Uterus (tissue), 2 donors: Measurements from ENCODE around the gene FNBP1L.

Experiments used
- POLR2A ChIP-seq, 2 donors: fragments of 450-650 bp; IDR thresholded peaks; one replicate each; pipeline ENCODE4 v1.6.1; 2016; ENCODE audit warnings: antibody characterized with exemption in 2 of 2, mild to moderate bottlenecking in 1 of 2, moderate library complexity in 1 of 2
- TF ChIP-seq, protein P1 (sequence below), 4 experiments: fragments of 200-600 bp in 2 of 4; fragments of 450-650 bp in 2 of 4; sonication (generic) in 2 of 4; IDR thresholded peaks; one replicate each; pipeline ENCODE4 v1.5.1; 2016 to 2019; ENCODE audit warnings: antibody characterized with exemption in 4 of 4, mild to moderate bottlenecking in 2 of 4, moderate library complexity in 1 of 4

DNA sequence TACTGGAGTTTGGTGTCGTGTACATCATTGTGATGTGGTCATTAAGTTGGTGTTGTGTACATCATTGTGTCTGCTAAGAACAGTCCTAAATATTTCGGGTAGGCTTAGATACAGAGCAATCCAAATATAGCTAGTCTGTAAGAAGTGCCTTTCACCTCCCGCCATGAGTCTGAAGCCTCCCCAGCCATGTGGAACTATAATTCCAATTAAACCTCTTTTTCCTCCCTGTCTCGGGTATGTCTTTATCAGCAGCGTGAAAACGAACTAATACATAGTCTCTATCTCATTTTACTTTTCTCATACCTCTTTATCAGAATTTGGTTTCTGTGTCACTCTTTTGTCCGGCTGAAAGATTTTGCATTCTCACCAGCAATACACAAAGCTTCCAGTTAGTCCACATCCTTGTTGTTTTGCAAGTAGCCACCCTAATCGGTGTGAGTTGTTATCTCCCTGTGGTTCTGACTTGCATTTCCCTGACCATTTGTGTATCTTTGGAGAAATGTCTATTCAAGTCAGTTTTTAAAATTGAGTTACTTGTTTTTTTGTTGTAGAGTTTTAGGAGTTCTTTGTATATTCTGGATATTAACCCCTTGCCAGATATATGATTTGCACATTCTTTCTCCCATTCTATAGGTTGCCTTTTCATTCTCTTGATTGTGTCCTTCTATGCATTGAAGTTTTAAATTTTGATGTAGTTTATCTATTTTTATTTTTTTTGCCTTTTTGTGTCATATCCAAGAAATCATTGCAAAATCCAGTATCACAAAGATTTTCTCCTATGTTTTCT is 56.5 kb downstream of the FNBP1L start:
- TF ChIP-seq, protein P1, sequence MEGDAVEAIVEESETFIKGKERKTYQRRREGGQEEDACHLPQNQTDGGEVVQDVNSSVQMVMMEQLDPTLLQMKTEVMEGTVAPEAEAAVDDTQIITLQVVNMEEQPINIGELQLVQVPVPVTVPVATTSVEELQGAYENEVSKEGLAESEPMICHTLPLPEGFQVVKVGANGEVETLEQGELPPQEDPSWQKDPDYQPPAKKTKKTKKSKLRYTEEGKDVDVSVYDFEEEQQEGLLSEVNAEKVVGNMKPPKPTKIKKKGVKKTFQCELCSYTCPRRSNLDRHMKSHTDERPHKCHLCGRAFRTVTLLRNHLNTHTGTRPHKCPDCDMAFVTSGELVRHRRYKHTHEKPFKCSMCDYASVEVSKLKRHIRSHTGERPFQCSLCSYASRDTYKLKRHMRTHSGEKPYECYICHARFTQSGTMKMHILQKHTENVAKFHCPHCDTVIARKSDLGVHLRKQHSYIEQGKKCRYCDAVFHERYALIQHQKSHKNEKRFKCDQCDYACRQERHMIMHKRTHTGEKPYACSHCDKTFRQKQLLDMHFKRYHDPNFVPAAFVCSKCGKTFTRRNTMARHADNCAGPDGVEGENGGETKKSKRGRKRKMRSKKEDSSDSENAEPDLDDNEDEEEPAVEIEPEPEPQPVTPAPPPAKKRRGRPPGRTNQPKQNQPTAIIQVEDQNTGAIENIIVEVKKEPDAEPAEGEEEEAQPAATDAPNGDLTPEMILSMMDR (IDR thresholded peaks at IDR 0.05): no peak
- no peak for TF ChIP-seq POLR2A (IDR thresholded peaks at IDR 0.05)
